ENCODE results near the gene METRN.
"Not testable (repeated sequence)": the region's sequence is repeated elsewhere in the genome, so short reads cannot be mapped to it uniquely, and the experiment has no call there.

METRN gene

DNA sequence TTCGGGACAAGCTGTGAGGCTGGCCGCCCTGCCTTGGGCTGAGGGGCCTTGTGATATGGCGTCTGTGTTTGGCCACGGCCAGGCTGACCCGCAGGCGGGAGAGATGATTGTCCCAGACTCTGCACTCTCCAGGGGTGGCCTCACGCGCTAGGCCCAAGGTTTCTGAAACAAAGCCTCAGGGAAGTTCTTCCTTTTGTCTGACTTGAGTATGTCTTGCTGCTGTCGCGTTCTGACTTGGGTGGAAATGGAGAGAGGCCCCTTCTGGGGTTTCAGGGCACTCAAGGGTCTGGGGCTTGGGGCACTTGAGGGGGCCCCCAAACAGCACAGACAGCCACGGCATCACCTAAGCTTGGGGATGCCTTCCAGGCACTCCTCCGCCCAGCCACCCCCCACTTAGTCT, 3.8 kb upstream of the METRN start:
- no peak for DNase-seq

DNA sequence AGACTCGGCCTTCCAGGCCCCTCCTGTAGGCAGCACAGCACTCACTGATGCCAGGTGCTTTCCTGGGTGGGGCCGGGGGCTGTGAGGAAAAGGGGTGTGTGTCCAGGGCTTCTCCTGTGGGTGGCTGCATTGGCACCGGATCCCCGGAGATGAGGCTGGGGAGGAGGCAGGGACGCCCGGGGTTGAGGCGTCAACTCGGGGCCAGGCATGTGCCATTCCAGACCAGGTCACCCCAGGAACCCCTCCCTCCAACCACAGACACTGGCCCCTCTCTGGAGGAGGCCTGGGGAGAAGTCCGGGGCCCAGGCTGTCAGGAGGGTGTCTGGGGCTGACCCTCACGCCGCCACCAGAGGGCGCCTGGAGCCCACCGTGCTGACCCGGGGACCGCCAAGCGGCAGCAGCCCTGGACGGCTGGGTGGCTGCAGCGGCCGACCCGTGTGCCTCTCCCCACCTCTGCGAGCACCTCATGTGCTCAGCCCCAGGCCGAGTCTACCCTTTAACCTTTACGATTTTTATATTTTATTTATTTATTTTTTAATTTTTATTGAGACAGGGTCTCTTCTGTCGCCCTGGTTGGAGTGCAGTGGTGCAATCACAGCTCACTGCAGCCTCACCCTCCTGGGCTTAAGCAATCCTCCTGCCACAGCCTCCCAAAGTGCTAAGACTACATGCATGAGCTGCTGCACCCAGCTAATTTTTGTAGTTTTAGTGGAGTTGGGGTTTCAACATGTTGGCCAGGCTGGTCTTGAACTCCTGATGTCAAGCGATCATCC, 3.2 kb upstream of the METRN start:
- DNase-seq, result peak; percentile 54

DNA sequence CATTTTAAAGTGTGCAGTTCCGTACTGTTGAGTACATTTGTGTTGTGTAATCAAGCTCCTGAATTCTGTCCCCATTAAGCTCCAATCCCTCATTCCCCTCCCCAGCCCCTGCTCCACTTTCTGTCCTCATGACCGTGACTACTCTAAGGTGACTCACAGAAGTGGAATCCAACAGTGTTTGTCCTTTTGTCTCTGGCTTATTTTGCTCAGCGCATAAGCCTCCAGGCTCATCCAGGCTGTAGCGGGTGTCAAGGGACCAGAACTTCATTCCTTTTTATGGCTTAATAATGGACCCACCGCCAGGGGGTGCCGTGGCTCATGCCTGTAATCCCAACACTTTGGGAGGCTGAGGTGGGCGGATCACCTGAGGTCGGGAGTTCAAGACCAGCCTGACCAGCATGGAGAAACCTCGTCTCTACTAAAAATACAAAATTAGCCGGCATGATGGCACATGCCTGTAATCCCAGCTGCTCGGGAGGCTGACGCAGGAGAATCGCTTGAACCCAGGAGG, 2.1 kb upstream of the METRN start:
- not testable (repeated sequence) for DNase-seq

DNA sequence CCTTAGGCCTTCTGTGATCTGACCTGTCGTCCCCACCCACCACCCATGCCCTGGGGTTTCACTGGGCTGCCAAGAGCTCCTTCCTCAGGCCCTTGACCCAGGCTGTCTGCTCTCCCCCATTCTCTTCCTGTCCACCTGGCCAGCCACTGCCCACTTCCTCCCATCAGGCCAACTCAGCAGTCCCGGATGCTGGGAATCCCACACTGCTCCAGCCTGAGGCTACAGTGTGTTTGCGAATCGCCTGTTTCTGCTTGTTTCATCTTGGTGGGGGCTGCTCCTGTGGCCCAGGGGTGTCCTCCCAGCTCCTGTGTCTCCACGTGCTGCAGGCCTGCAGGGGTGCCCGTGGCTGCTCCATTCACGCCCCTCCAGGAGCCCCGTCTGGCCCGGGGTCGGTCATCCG, 839 bp upstream of the METRN start:
- no peak for DNase-seq

DNA sequence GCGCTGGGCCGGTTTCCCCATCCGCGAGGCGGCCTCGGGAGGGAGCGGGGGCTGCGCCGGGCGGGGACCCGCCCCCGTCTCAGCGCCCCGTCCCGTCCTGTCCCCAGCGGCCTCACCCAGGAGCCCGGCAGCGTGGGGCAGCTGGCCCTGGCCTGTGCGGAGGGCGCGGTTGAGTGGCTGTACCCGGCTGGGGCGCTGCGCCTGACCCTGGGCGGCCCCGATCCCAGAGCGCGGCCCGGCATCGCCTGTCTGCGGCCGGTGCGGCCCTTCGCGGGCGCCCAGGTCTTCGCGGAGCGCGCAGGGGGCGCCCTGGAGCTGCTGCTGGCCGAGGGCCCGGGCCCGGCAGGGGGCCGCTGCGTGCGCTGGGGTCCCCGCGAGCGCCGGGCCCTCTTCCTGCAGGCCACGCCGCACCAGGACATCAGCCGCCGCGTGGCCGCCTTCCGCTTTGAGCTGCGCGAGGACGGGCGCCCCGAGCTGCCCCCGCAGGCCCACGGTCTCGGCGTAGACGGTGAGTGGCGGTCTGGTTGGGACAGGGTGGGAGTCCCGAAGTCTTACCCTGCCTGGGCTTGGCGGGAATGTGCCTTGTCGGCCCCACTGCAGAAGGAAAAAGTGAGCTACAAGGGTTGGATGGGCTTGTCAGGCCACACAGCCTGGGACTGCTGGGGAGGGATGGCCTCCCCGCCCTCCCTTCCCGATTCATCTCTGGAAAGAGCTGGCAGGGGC, 720 bp downstream of the METRN start:
- peak; percentile 34 for DNase-seq

DNA sequence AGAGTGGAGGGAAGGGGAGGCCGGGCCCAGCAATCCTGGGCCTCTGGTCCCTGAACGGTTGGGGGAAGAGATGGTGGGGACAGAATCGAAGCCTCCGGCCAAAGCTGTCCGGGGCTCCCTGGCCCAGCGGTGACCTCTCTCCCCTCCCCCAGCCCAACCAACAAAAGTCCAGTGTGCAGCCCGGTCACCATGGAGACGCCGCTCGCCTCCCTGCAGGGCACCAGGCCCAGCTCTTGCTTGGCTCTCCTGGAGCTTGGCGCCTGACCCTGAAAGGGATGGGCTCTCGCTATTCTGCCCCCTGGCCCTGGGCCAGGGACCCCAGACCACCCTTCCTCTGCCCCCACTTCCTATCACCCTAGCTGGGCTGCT, 1.3 kb downstream of the METRN start:
- peak; percentile 34 for DNase-seq

DNA sequence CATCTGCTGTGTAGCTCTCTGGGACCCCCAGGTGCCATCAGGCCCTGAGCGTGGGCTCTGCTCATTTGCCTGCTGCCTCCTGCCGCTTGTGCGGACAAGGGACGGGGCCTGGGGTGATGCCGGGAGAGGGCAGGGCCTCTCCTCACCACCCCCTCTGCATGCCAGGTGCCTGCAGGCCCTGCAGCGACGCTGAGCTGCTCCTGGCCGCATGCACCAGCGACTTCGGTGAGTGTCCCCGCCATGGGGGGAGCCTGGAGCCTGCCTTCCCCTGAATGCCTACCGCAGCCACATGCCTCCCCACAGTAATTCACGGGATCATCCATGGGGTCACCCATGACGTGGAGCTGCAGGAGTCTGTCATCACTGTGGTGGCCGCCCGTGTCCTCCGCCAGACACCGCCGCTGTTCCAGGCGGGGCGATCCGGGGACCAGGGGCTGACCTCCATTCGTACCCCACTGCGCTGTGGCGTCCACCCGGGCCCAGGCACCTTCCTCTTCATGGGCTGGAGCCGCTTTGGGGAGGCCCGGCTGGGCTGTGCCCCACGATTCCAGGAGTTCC, 1.9 kb downstream of the METRN start:
- no peak for DNase-seq

DNA sequence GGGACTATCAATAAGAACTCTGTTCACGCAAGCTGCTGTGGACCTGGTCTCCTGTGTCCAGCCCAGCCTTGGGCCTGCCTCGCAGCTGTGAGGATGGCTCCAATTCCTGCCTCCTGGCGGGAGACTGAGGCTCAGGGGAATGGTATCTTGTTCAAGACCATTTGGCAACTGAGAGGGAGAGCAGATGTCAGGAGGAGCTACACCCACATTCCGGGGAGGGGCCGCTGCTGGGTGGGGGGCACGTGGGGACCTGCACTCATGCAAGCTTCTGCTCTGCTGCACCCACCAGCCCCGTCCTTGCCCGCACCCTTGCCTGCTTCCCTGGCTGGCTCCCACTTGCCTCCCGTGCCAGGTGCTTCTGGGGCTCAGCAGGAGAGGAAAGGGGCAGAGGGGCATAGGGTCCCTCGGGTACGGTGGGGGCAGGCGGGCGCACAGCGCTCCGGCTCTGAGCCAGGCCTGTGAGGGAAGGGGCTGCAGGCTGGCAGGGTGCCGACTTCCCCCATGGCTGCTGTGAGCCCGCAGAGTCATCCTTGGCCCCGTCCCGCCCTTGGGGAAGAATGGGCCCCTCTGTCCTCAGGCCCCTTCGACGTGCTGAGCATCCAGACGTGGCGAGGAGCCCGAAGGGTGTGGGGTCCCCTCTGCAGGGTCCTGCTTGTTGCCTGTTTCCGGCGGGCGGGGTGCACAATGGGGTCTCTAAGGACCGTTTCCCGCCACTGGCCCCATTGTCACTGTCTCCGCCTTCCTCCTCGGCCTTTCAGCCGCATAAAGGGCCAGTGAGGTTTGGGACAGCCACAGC, 2.7 kb downstream of the METRN start:
- no peak for DNase-seq

DNA sequence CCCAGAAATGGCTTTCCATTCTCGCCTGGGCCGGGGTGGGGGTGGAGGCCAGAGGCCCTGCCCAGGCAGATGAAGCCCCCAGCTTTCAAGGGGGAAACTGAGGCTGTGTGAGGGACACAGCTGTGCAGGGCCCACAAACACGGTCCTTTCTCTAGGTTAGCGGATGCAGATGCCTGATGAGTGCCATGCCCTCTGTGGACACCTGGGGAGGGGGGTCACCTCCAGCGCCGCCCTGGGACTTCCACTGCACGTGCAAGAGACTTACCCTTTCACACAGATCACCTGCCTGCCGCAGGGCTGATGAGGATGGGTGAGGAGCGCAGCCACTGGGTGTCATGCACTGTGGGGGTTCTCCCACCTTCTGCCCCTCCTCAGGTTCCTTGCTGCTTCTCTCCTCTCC, 3.5 kb downstream of the METRN start:
- DNase-seq, result no peak

DNA sequence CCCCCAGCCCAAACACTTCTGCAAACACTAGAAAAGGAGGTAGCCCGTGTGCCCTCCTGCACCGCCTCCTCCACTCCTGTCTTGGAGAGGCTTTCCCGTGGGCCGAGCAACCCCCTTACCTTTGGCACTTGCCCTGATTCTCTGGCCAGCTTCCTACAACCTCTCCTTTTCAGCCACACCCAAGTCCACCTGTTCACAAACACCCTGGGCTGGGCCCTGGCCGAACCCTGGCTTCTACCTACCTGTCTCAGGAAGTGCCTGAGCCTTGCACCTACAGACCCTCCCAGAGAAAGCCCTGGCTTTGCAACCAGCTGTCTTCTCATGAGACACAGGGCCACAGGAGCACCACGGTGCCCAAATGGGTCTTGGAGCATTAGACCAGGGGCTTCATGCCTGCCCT, 4.0 kb downstream of the METRN start:
- DNase-seq, result no peak

DNA sequence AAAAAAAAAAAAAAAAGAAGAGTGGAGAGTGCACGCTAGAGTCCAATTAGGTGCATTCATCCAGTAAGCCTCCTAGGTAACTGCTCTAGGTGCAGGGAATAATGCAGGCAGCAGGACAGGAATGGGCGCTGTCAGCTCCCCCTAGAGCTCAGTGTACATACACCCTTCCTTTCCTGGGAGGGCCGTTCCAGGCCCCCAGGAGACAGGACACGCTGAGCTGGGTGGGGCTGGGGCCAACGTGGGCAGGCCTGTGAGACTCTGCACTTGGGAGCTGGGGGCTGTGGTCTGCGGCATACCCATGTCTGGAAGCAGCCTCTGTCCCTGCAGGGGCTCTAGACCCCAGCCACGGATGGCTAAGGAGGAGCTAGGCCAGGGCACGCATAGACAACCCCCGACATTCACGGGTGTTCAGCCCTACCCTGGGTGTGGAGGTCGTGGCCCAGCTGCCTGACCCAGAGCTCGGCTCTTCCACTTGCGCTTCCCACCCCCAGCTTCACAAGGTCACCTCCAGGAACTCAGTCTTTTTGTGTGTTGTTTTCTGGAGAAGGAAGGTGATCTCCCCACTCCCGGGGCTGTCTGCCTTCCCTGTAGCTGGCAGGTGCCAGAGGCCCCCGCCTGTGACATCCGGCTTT, 5.0 kb downstream of the METRN start:
- peak; percentile 60 for DNase-seq

DNA sequence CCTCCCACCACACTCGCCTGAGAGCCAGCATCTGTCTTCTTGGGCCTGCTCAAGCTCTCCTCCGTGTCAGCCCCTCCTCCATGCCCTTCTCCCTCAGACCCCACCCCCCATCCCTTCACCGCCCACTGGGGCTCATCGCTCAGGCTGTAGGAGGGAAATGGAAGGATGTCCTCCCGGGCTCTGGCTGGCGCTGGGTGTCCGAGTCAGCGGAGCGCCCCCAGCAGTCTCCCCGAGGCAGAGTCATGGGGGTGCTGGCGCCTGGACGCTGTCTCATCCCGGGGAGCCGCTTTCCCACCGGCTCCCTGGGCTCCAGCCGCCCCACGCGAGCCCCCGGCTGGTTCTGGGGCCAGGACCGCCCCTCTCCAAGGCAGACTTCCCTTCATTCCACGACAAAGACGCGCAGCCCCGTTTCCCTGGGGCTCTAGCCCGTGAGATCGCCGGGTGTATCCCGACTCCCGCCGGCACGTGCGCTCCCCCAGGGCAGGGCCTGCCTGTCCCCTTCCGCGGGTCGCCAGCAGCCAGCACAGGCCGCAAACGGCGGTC, 5.6 kb downstream of the METRN start:
- peak; percentile 65 for DNase-seq

DNA sequence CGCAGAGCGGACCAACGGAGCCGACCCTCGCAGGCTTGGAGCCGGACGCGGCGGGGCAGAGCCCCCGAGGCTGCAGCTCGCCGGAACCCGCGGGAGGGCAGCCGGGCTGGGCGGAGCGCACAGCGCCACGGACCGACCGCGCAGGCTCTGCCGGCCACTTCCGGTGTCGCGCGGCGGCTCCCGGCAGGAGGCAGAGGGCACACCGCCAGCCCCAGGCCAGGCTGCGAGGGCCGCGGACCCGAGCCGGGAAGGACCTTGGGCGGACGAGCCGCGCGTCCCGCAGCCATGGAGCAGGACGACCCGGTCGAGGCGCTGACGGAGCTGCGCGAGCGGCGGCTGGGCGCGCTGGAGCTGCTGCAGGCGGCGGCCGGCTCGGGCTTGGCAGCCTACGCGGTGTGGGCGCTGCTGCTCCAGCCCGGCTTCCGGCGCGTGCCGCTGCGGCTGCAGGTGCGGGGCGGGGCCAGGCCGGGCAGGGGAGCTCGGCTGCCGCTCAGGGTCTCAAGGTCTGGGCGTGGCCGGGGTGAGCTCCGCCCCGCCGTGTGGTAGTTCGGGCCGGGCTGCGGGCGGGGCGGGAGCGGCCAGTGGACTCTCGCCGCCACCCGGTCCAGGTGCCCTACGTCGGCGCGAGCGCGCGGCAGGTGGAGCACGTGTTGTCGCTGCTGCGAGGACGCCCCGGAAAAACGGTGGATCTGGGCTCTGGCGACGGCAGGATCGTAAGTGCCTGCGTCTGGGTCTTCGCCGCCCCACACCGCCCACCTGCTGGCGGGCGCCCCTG, 6.3 kb downstream of the METRN start, which contains the start of gene ANTKMT:
TSS of gene ANTKMT (plus strand) at position 157 of the 775 bp plus-strand sequence. CDS start at position 286, 129 bp downstream.
- peak; percentile 90 for DNase-seq

DNA sequence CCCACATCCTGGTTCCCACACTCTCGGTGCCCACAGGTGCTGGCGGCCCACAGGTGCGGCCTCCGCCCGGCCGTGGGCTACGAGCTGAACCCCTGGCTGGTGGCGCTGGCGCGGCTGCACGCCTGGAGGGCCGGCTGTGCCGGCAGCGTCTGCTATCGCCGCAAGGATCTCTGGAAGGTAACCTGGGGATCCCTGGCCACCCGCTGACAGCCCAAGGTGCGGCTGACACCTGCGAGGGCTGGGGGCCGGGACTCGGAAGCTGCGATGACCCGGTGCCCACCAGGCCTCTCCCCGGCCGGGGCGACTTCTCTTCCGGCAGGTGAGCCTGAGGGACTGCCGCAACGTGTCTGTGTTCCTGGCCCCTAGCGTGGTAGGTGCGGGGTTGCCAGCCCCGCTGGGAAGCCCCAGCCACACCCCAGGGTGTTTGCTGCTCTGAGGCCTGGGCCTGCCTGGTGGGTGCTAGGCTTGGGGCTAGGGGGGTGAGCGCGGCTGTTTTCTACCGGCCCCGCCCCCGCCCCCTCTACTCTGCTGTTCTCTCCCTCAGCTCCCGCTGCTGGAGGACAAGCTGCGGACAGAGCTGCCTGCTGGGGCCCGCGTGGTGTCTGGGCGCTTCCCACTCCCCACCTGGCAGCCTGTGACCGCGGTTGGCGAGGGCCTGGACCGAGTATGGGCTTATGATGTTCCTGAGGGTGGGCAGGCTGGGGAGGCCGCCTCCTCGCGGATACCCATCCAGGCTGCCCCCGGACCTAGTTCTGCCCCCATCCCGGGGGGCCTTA, 7.0 kb downstream of the METRN start:
- no peak for DNase-seq

DNA sequence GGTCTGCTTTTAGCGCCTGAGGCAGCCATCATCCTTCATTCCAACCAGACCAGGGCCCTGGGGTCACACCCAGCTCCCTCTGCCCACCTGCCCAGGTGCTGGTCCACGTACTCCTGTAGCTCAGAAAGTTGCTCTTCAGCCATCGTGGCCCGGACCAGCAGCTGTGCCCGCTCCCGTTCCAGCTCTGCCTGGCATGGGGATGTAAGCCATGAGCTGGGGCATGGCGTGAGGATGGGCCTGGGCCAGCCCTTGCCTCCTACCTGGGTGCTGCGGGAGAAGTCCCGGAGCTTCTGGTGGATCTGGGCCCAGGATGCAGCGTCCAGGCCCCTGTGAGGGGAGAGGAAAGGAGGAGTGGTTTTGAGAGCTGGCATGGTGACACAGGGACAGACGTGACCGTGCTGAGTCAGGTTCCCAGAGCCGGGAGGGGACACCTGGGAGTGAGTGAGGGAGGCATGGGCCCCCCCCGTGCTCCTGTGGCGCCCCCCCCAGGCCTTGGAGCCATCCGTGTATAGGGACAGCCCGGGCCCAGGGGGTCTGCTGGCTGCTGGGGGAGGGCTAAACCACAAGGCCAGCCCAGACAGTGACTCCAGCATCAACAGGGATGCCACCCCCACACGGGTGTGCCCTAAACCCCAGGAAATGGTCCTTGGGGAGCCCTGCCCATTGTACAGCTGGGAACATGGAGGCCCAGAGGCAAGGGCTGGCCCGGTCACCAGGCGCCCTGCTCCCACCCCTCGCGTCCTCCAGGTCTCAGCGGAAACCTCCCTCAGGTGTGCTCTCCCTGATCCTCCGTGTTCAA, 8.1 kb downstream of the METRN start:
- DNase-seq, result no peak

DNA sequence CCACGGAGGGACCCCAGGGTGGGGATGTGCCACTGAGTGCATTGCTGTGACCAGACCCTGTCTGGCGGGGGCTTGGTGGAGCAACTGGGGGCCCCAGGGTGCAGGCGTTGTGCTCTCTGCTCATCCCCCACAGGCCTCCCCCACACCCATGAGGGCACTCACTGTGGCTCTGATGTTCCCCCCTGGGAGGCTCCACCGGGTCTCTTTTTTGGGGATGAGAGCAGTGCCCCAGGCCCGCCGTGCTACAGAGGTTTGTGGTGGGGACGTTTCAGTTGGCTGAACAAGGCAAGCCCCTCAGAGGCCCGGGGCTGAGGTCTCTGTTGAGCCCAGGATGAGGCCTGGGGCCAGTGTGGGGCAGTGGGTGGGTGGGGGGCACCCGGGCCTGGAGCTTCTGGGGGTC, 8.8 kb downstream of the METRN start:
- DNase-seq, result no peak

DNA sequence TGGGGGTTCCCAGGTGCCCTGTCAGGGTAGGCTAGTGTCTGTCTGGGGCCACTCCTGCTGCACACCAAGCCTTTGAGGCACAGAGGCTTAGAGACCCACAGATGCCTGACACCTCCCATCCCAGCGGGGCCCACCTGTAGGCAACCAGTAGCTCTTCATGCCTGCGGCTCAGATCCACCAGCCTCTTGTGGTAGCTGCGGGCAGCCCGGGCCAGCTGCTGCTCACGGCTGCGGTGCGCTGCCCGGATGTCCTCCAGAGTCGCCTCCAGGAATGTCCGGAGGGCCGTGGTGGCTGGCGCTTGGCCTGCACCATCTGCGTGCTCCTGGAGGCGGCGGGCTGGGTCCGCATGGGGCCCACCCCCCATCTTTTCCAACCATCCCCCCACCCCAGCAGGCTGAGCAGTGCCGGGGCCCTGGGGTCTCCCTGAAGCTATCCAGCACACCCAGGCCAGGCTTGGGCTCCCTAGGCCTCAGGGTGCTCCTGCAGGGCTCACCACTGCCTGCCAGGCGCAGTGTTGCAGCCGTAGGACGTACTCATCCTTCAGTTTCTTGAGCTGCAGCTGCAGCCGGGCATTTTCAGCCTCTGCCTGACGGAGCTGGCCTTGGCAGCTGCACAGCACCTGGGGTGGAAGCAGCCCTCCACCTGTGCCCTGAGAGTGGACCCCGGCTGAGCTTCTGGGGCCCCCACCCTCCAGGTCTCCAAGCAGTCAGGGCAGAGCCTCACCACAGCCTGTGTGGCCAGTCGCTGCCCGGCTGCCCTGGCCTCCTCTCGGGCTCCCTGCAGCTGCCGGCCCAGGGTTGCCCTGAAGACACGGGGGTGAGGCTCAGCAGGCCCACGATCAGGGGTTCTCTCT, 9.5 kb downstream of the METRN start:
- no peak for DNase-seq

DNA sequence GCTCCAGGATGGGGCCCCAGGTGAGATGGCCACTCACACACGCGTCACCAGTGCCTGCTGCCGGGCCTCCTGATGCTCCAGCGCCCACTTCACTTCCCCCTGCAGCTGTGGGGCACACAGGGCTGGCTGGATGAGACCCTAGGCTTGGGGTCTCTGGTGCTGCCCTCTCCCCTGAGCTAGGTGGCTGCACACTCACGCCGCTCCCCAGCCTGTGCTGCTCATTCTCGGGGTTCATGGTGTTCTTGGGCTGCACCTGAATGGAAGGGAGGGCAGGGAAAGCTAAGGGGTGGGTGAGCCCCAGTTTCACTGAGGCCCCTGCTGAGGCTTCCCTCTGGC, 10.1 kb downstream of the METRN start:
- DNase-seq, result no peak

Measured in COR-L47 (cell line).